ENCODE data around the gene HDGF.

HDGF gene

DNA sequence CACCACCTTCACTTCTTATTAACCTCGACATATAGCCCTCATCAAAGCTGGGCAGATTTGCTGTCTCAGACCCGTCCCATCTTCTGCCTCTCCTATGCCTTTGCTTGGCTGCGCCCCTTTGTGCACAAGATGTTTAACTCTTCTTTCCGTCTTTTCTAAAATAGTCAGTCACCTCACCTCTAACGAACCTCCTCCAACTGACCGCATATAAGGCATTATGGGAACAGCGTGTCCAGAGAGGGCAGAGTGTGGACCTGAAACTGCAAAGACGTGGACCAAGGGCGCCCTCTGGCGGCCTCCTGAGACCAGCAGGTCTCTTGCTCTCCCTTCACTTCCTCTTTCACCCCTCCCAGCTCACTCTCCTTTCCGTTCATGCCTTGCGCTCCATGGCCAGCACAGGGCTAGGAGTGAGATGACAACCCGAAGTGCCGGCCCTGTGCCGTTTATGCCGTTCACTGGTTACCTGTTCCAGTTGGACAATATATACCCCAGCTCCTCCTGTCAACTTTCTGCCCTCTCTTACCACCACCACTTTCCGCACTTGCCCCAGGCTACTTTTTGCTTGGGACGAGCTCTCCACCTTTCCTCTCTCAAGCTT is 25.7 kb downstream of the HDGF start:
- peak; percentile 94 to 97 (median 94) for DNase-seq

- DNase-seq = no peak
Observed at GRCh38 chr1:156721535-156721934, 29.9 kb downstream of the HDGF start.

- no peak for DNase-seq
Observed at GRCh38 chr1:156721131-156721530, 30.3 kb downstream of the HDGF start.

GRCh38 chr1:156717351-156717750 is 34.1 kb downstream of the HDGF start:
- no peak for DNase-seq

GRCh38 chr1:156714830-156715229 is 36.6 kb downstream of the HDGF start:
- no peak for DNase-seq

DNA sequence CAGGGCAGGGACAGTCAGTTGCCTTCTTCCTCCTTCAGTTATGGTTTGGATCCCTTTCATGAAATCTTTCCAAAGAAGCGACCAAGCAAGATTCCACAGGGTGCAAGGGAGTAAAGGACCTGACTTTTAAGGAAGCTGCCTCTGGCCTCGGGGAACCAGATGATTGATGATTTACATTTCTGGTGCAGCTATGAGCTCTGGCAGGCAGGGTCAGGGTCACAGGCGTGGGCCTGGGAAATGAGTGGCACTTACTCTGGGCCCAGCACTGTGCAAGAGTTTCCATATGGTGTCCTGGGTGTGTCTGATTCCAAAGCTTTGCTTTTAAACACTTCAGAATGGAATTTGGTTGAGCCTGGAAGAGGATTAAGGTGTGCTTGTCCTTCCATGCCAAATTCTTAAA is 38.8 kb downstream of the HDGF start:
- no peak for DNase-seq

DNA sequence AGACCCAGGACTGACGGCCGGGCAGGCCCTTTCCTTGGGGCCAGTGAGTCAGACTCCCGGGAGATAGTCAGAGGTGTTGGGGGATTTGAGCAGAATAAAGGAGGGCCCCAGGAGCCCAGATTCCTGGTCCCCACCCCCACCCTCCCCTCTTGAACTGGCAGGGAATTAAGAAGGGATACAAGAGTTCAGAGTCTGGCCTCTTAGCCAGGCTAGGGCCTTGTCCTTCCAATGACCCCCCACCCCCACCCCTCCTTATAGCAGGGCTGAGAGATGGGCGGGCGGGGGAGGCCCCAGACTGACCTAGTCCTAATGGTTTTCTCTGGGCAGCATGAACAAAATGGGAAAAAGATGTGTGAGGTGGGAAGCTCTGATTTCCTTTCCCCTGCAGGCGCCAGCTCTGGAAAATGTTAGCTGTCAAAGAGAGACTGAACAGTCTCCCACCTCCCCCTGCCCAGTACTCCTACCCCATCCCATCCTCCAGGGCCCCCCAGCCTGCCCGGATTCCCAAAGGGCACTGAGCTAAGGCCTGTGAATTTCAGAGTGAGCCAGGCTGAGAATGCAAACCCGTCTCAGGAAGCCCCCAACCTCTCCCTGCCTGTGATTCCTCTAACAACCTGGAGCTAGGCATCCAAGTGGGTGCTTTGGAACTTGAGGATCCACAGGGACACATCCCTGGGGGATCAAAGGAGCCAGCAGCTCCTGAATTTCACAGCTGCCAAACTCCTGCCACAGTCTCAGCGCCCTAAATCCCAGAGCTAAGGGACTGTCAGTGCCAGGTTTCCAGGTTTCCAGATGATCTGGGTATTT is 40.3 kb downstream of the HDGF start:
- no peak for DNase-seq

DNA sequence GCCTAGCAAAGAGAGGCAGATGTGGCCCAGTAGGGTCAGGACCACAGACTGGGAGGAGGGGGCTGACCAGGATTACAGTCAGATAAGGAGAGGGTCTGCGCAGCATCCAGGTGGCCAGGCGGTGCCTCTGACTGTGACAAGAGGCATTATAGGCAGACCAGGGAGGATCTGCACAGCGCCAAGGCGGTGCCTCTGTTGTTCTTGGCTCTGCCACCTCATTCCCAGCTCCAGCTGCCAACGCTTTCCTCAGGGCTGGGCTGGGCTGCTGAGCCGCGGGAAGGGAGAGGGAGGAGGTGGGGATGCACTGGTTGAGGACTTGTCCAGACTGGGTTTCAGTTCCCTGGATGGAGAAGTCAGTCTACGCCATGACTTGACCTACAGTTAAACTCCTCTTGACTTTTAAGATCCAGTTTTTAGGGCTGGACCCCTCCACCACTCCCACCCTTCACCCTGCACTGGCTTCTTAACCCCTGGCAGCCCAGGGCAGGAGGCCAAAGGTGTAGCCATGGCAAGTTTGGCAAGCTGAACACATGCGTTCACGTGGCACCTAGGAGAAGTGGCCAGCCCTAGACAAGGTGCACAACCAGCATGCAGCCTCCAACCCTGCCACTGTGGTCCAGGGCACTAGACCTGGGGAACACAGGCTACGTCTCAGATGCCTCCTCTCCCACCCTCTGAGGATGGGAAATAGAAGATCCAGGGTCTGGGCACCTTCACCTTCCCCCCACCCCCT is 41.6 kb downstream of the HDGF start:
- DNase-seq = peak in 1 of 4 experiments; percentile 12

- no peak for DNase-seq
Observed at GRCh38 chr1:156709031-156709430, 42.4 kb downstream of the HDGF start.

DNA sequence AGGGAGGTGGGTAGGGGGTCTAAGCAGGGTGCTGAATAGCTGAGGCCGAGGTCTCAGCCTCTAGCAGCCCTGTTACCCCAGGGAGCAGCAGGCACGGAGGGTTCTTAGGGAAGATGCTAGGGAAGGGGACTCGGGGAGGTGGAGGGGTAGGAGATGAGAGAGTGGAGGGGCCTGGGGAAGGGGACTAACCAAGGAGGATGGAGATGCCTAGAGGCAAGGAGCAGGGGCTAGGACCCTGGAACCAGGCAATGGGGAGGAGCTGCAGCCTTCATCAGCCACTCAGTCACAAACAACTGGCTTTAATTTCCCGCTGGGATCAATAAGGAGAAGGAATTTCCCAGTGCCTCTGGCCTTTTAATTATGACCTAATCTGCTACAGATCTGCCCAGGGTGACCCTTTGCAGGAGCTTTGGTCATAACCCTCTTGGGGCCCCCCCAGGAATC is 43.2 kb downstream of the HDGF start:
- DNase-seq = no peak

DNA sequence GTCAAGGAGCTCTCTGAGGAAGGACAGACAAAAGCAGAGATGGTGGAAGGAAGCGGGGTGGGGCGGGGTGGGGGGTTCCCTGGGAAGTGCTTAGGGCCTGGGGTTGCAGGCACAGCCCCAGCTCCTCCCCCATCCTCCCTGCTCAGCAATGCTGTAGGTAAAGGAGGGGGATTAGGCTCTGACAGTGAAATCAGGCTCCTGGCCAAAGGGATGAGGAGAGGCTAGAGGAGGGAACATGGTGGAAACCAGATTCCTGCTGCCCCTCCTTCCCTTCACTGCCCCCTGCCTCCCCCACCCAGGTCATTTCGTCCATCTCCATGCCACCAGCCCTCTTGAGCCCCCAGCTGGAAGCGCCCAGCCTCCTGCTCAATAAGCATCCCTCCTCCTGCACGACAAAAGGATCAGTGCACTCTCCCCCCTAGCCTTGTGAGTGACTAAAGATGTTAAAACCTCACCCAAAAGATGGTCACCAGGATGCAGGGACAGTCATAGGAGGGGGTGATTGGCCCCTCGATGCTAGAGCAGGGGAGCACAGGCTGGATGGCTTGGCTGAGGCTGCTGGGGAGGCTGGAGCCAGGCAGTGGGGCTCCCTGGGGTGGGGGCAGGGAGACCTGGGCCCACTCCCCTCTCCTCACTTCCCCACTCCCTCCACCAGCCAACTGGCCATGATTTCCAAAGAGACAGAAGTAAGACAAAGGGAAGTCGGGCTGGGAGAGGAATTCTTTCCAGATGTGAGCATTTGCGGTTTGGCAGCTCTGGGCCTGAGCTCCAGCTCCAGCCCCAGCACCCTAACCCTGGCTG is 43.9 kb downstream of the HDGF start:
- no peak for DNase-seq

- DNase-seq = peak in 1 of 4 experiments; percentile 22
Observed at GRCh38 chr1:156706657-156707416, 44.6 kb downstream of the HDGF start.

GRCh38 chr1:156705918-156706656 is 45.4 kb downstream of the HDGF start:
- DNase-seq = peak; percentile 70 to 87 (median 79)

GRCh38 chr1:156705321-156705917 is 46.1 kb downstream of the HDGF start, which contains the start of gene CRABP2:
CRABP2 (minus strand) TSS chr1:156705583; CDS start chr1:156705446, 137 bp downstream.
- peak; percentile 63 to 77 (median 72) for DNase-seq

GRCh38 chr1:156704930-156705320 is 46.5 kb downstream of the HDGF start:
- peak; percentile 58 to 76 (median 70) for DNase-seq

- DNase-seq = no peak
Observed at GRCh38 chr1:156704166-156704711, 47.2 kb downstream of the HDGF start.

- DNase-seq = peak in 1 of 4 experiments; percentile 22
Observed at GRCh38 chr1:156703741-156704140, 47.7 kb downstream of the HDGF start.

DNA sequence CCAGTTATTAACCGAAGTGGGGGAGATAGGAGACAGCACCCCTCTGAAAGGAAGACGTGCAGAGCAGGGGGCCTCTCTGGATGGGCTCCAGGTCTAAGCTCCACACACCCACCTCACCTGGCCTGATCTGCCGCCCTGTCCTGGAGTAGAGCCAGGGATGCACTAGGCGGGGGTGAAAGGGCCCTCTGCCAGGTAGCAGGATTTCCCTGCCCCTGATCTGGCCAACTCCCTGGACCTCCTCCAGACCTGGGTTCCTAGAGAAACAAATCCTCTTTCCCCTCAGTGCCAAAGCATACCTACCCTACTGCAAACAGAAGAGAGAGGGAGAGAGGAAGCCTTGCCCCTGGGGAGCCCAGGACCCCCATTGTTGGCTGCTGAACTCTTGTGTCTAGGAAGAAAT is 48.1 kb downstream of the HDGF start:
- no peak for DNase-seq

GRCh38 chr1:156700736-156701531 is 50.5 kb downstream of the HDGF start:
- DNase-seq = no peak

Data from suppressor macrophage (primary cell).